ENCODE measurements around the gene CCNYL1. TPM values are rescaled to one million over a fixed set of nuclear protein-coding genes. Genes with fewer than 3 reads are reported as not detected.
"Not testable (repeated sequence)": the region's sequence is repeated elsewhere in the genome, so short reads cannot be mapped to it uniquely, and the experiment has no call there.

CCNYL1 gene
- total RNA-seq, 2 donors from 2014 or later = 19.9 to 33.1 TPM

DNA sequence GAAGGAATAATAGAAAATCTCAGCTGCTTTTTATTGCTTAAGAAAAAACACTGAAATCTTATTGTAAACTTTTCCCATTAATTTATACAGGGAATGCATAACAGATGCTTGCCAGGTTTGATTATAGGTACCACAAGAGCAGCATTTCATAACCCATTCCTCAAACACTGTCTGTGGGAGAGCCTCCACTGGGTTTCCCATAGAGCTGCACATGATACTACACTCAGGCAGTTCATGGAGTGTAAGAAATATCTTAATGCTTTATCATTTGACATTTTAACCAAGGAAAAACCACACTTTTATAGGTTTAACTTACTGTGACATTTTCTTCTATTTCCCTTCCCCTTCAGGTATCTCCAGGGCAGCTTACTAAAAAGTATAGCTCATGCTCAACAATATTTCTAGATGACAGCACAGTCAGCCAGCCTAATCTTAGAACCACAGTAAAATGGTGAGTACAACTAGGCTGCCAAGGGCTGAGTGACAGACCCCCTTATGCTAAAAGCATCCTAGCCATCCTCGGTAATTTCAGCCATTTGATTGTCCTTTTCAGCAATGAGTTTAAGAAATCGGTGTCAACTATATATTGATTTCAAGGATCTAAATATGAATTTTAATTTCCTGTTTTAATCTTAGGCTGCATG, 22.3 kb downstream of the CCNYL1 start:
- H3K9me3 ChIP-seq = no peaks in the 10 kb centered on the region
- H3K27me3 ChIP-seq = no peaks in the 10 kb centered on the region
- H3K9ac ChIP-seq (ENCODE audit: low read depth in 2 of 2, low read length in 2 of 2) = no peak overlapping the region
- no peak for DNase-seq
- TF ChIP-seq, protein P1, sequence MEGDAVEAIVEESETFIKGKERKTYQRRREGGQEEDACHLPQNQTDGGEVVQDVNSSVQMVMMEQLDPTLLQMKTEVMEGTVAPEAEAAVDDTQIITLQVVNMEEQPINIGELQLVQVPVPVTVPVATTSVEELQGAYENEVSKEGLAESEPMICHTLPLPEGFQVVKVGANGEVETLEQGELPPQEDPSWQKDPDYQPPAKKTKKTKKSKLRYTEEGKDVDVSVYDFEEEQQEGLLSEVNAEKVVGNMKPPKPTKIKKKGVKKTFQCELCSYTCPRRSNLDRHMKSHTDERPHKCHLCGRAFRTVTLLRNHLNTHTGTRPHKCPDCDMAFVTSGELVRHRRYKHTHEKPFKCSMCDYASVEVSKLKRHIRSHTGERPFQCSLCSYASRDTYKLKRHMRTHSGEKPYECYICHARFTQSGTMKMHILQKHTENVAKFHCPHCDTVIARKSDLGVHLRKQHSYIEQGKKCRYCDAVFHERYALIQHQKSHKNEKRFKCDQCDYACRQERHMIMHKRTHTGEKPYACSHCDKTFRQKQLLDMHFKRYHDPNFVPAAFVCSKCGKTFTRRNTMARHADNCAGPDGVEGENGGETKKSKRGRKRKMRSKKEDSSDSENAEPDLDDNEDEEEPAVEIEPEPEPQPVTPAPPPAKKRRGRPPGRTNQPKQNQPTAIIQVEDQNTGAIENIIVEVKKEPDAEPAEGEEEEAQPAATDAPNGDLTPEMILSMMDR (IDR thresholded peaks at IDR 0.05) = no peak
- no peak overlapping the region for H3K4me3 ChIP-seq
- H3K4me1 ChIP-seq = no peaks in the 10 kb centered on the region
- H3K36me3 ChIP-seq = no peaks in the 10 kb centered on the region
- intact Hi-C loops (cut with DNase I) = loop anchor here (5.0 to 10.0 kb wide), 2 partner anchors 106 to 199 kb away; partner anchors contain the start of gene METTL21A
- H3K27ac ChIP-seq = no peak overlapping the region

DNA sequence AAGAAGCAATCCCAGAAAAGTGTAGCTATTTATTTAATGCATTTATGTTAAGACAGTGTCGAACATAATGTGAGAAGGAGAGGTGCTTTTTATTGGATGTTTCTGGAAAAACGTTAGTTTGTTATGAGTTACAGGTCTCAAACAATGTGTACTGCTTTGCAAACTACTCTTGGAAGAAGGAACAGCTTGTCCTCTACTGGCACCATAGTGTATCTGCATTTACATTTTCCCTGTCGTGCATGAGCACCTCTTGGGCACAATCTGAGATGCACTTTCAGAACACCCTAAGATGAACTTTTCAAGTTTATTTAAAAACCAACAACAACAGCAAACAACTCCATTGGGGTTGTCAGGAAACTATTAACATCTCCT, 22.8 kb downstream of the CCNYL1 start:
- no peak for DNase-seq

DNA sequence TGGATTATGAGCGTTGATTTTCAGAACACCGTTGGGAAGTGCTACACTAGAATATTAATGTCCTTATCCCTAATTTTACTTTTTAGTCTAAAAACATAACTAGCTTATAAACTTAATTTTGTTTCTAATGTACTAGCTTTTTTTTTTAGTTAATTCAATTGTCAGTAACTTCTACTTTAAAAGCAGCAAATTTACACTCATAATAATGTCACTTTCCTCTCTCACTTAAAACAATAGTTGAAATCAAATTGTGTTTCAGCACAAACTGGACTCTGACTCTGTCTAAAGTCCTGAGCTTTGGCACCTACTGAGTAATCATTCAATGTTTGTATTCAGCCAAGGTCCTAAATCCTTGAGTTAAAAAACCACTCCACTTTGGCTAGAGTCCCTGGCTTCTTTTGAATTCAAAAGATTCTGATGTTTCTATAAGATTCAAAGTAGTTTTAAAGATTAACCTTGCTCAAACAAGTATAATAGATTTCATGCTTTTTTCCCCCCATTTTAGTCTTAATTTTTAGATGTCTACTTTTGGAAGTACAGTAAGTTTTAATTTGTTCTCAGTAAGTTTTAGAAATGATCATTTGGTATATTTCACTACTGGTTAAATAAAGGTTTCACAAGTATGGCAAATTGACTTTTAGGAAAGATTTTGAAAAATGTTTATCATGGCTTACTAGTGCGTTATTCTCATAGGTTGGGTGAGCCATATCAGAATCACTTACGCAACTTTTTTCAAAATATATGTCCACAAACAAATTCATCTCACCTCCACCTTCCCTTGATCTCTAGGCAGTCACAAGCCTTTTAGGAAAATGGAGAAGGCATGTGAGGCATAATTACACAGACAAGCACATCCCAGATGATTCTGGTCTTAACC, 23.4 kb downstream of the CCNYL1 start:
- H3K27me3 ChIP-seq = no peaks in the 10 kb centered on the region
- TF ChIP-seq, protein P1 (IDR thresholded peaks at IDR 0.05) = no peak
- H3K9me3 ChIP-seq = no peaks in the 10 kb centered on the region
- intact Hi-C loops (cut with DNase I) = loop anchor here (5.0 to 10.0 kb wide), 2 partner anchors 108 to 200 kb away; partner anchors contain the start of gene METTL21A
- H3K4me1 ChIP-seq = no peaks in the 10 kb centered on the region
- H3K27ac ChIP-seq = peak overlapping the region; percentile 24
- H3K9ac ChIP-seq (ENCODE audit: low read depth in 2 of 2, low read length in 2 of 2) = peak overlapping the region in 1 of 2 donors; percentile 4
- DNase-seq = peak; percentile 47
- no peak overlapping the region for H3K4me3 ChIP-seq
- H3K36me3 ChIP-seq = no peaks in the 10 kb centered on the region

More for the DNA sequence above, 22.8 kb downstream of the CCNYL1 start:
- TF ChIP-seq, protein P1 (IDR thresholded peaks at IDR 0.05) = peak; percentile 40
- no peaks in the 10 kb centered on the region for H3K27me3 ChIP-seq
- peak overlapping the region in 1 of 2 donors; percentile 4 for H3K9ac ChIP-seq (ENCODE audit: low read depth in 2 of 2, low read length in 2 of 2)
- H3K4me1 ChIP-seq = no peaks in the 10 kb centered on the region
- H3K9me3 ChIP-seq = no peaks in the 10 kb centered on the region
- H3K4me3 ChIP-seq = no peak overlapping the region
- peak overlapping the region; percentile 24 for H3K27ac ChIP-seq
- intact Hi-C loops (cut with DNase I) = loop anchor here (5.0 to 10.0 kb wide), 2 partner anchors 107 to 199 kb away; partner anchors contain the start of gene METTL21A
- no peaks in the 10 kb centered on the region for H3K36me3 ChIP-seq

DNA sequence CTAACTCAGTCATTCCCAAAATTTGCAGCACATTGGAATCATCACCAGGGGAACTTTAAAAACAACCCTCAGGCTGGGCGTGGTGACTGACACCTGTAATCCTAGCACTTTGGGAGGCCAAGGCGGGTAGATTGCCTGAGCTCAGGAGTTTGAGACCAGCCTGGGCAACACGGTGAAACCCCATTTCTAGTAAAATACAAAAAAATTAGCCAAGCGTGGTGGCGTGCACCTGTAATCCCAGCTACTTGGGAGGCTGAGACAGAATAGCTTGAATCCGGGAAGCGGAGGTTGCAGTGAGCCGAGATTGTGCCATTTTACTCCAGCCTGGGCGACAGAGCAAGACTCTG, 24.0 kb downstream of the CCNYL1 start:
- not testable (repeated sequence) for H3K9ac ChIP-seq (ENCODE audit: low read depth in 2 of 2, low read length in 2 of 2); H3K36me3 ChIP-seq; H3K4me3 ChIP-seq; H3K27me3 ChIP-seq; DNase-seq; H3K4me1 ChIP-seq; H3K9me3 ChIP-seq; H3K27ac ChIP-seq
- intact Hi-C loops (cut with DNase I) = loop anchor here (10.0 kb wide), 1 partner anchor 201 kb away; no protein-coding TSS in a partner anchor

DNA sequence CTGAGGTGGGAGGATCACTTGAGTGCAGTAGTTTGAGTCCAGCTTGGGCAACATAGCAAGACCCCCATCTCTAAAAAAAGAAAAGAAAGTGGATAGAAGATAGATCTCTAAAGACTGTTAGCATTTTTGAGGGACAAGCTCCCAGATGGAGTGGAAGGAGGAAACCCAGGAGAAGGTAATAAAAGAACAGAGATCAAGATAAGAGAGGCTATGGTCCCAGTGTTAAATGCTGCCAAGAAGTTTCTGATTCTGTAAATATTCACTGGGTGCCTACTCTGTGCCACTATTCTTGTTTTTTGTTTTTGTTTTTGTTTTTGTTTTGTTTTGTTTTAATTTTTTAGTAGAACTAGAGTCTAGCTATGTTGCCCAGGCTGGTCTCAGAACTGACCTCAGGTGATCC, 32.1 kb downstream of the CCNYL1 start:
- DNase-seq = no peak
- Histone ChIP-seq H3K9me3 (no peaks in the 10 kb centered on the region), H3K27me3 (no peaks in the 10 kb centered on the region), H3K27ac (no peak overlapping the region), H3K4me3 (no peak overlapping the region), H3K4me1 (no peaks in the 10 kb centered on the region), H3K36me3 (no peaks in the 10 kb centered on the region), H3K9ac (ENCODE audit: low read depth in 2 of 2, low read length in 2 of 2) (no peak overlapping the region)
- intact Hi-C loops (cut with DNase I) = no loop called here
- TF ChIP-seq, protein P1 (IDR thresholded peaks at IDR 0.05) = no peak
